ENCODE measurements around the gene RAD52.

GRCh38 chr12:879641-880040, 69.9 kb downstream of the RAD52 start:
- TF ChIP-seq CTCF (IDR thresholded peaks at IDR 0.05), result no peak
- TF ChIP-seq POLR2AphosphoS5 (IDR thresholded peaks at IDR 0.05), result no peak

Measured in prostate gland (tissue), 2 donors.